BE2C (cell line): ENCODE measurements around the gene ITPKA.

Experiments
- DNase-seq: peaks from one replicate; pipeline ENCODE4 v3.0.0-alpha.2; 2020
- H3K27me3 ChIP-seq: fragments of 250-450 bp; sonication (Bioruptor Pico); 2 replicates; pipeline ENCODE4 v1.5.1; 2020; ENCODE audit warnings: mild to moderate bottlenecking
- H3K36me3 ChIP-seq: fragments of 250-450 bp; sonication (Bioruptor Pico); 2 replicates; pipeline ENCODE4 v1.5.1; 2020; ENCODE audit warnings: mild to moderate bottlenecking
- H3K4me1 ChIP-seq: fragments of 250-450 bp; sonication (Bioruptor Pico); 2 replicates; pipeline ENCODE4 v1.5.1; 2020
- H3K4me3 ChIP-seq: 2 replicates; pipeline ENCODE4 v1.5.1; 2011; ENCODE audit warnings: low read depth, low read length
- H3K9me3 ChIP-seq: fragments of 250-450 bp; sonication (Bioruptor Pico); 2 replicates; pipeline ENCODE4 v1.5.1; 2020
- TF ChIP-seq, protein P1 (sequence below): IDR thresholded peaks from 2 replicates; pipeline ENCODE4 v1.5.1; 2012; ENCODE audit warnings: mild to moderate bottlenecking, low read depth, low read length

ITPKA gene

DNA sequence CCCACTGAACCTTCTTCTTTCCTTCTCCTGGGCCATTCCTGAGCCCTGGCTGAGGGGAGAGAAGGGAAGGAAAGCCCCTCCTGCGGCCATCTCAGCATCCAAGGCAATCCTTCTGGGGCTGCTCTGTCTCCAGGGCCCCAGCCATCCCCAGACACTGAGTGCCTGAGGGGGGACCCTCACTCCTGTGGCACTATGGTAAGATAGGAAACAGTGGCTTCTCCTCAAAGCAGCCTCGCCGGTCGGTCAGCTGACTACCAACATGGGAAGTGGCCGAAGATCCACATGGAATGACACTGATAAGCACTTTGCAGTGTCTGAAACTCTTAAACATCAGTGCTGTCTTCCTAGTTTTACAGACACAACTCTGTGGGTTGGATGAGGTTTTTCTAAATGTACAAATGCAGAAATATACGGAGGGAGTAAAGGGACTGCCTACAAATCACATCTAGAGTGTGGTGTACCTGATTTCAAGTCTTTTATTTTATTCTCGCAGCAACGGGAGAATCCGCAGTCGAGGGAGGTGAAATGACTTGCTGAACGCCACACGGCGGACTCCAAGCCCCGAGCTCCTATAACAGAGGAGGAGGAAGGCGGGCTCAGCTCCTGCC lies 973 bp upstream of the ITPKA start:
- Histone ChIP-seq H3K4me3 (peak overlapping the region; percentile 70), H3K27me3 (peaks cover 5% of the 10 kb centered on the region), H3K4me1 (peaks cover 5% of the 10 kb centered on the region), H3K36me3 (no peaks in the 10 kb centered on the region), H3K9me3 (no peaks in the 10 kb centered on the region)
- no peak for DNase-seq
- TF ChIP-seq, protein P1, sequence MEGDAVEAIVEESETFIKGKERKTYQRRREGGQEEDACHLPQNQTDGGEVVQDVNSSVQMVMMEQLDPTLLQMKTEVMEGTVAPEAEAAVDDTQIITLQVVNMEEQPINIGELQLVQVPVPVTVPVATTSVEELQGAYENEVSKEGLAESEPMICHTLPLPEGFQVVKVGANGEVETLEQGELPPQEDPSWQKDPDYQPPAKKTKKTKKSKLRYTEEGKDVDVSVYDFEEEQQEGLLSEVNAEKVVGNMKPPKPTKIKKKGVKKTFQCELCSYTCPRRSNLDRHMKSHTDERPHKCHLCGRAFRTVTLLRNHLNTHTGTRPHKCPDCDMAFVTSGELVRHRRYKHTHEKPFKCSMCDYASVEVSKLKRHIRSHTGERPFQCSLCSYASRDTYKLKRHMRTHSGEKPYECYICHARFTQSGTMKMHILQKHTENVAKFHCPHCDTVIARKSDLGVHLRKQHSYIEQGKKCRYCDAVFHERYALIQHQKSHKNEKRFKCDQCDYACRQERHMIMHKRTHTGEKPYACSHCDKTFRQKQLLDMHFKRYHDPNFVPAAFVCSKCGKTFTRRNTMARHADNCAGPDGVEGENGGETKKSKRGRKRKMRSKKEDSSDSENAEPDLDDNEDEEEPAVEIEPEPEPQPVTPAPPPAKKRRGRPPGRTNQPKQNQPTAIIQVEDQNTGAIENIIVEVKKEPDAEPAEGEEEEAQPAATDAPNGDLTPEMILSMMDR: no peak

DNA sequence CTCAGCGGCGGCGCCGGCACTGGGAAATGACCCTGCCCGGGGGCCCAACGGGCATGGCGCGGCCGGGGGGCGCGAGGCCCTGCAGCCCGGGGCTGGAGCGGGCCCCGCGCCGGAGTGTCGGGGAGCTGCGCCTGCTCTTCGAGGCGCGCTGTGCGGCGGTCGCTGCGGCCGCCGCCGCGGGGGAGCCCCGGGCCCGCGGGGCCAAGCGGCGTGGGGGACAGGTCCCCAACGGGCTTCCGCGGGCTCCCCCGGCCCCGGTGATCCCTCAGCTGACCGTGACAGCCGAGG lies 172 bp downstream of the ITPKA start:
- Histone ChIP-seq H3K9me3 (no peaks in the 10 kb centered on the region), H3K4me3 (peak overlapping the region; percentile 38), H3K27me3 (peaks cover 5% of the 10 kb centered on the region), H3K4me1 (peaks cover 5% of the 10 kb centered on the region), H3K36me3 (no peaks in the 10 kb centered on the region)
- TF ChIP-seq, protein P1: no peak
- no peak for DNase-seq

DNA sequence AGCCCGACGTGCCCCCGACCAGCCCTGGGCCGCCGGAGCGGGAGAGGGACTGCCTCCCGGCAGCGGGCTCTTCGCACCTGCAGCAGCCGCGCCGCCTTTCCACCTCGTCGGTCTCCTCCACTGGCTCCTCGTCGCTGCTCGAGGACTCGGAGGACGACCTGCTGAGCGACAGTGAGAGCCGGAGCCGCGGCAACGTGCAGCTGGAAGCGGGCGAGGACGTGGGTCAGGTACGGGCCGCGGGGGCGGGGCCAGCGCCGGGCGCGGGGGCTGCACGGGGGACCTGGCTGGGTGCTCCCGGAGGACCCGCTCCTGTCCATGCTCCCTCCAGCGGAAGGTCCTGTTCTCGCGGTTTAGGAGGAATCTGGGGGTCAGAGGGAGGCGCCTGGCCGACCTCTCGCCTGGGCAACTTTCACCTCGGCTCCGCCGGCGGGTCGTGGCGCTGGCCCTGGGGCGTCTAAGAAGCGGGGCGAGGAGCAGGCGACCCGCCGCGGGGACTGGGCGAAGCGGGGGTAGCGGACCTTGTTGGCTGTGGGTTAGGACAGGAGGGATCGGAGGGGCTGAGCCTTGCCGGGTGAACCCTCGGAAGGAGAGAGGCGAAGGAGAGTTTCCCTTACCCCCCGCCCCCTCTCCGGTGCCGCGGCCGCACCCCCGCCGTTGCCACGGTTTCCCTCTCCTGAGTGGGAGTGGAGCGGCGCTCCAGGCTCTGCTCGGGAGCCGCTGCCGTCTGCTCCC lies 682 bp downstream of the ITPKA start:
- peak; percentile 51 for DNase-seq
- H3K4me3 ChIP-seq: peak overlapping the region; percentile 38
- H3K4me1 ChIP-seq: peaks cover 5% of the 10 kb centered on the region
- no peaks in the 10 kb centered on the region for H3K36me3 ChIP-seq
- no peaks in the 10 kb centered on the region for H3K9me3 ChIP-seq
- TF ChIP-seq, protein P1: no peak
- H3K27me3 ChIP-seq: peaks cover 5% of the 10 kb centered on the region

DNA sequence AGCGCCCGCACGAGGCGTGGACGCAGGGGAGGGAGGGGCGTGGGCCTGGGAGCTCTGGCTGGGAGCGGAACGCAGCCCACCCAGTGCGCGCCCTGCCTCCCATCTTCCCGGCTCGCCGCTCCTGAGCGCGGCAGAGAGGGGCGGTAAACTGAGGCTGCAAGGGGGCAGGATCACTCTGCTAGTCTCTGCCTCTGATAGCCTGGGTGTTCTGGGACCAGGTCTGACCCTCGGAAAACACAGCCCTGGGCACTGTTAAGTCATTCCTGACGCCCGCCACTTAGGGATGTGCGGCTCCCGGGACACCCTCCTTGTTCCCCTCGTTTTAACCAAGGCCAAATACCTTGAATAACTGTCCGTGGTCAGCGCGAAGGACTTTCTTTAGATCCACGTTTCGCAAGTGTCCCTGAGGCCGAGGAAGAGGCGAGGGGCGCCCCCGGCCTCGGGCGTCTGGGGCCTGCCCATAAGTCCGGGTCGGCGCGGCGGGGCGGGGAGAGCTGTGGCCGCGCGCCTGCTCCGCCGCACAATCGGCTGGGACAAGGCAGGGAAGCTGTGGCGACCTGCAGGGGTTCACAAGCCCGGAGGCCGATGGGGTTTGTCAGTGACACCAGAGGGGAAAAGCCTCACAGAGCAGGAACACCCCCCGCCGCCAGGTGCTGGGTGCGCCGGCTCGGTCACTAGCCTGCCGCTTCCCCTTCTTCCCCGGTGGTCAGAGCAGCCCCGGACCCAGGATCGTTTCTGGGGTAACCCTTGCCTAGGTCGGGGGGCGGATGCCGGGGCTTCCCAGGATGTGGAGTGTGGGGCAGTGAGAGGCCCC lies 1.5 kb downstream of the ITPKA start:
- no peak overlapping the region for H3K4me3 ChIP-seq
- TF ChIP-seq, protein P1: no peak
- no peaks in the 10 kb centered on the region for H3K9me3 ChIP-seq
- peaks cover 5% of the 10 kb centered on the region for H3K4me1 ChIP-seq
- H3K36me3 ChIP-seq: no peaks in the 10 kb centered on the region
- no peak for DNase-seq
- H3K27me3 ChIP-seq: peaks cover 5% of the 10 kb centered on the region

DNA sequence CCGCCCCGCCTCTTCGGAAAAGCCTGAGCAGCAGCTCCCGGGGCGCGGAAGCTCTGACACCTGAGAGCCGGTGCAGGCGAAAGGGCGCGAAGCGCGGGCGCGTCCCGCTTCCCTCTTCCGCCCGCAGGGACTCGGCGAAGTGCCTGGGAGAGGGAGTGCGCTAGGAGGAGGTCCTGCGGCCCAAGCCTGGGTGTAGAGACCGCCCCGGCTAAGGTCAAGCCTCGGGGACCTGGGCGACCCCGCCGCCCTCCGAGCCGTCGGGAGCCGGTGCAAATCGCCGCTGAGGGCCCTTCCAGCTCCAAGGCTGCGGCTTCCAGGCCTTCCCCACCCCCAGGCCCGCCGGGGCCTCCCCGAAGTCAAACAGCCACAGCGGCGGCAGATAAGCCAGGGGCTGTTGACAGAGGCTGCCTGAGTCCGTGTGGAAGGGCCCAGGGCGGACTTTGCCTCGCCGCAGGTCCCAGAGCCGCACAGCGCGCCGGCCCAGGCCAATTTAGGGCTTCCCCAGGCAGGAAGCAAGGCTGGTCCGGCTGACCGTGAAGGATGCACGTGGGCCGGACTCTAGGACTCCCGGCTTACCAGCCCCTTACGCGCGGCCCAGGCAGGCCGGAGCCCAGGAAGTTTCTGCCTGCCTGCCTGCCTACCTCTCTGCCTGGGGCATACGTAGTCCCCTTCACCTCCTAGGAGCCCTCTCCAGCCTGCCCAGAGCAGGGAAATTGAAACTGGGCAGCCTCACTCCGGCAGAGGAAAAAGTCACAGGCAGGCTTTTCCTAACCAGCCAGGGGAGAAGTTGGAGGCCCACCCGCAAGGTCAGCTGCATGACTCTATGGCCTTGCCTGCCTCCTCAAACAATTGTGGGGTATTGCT lies 2.3 kb downstream of the ITPKA start:
- DNase-seq: no peak
- no peaks in the 10 kb centered on the region for H3K9me3 ChIP-seq
- TF ChIP-seq, protein P1: no peak
- peaks cover 5% of the 10 kb centered on the region for H3K4me1 ChIP-seq
- H3K27me3 ChIP-seq: peaks cover 5% of the 10 kb centered on the region
- H3K4me3 ChIP-seq: no peak overlapping the region
- H3K36me3 ChIP-seq: no peaks in the 10 kb centered on the region
